ENCODE results near the gene GCDH.
"Not testable (repeated sequence)": the region's sequence is repeated elsewhere in the genome, so short reads cannot be mapped to it uniquely, and the experiment has no call there.

Gene GCDH

DNA sequence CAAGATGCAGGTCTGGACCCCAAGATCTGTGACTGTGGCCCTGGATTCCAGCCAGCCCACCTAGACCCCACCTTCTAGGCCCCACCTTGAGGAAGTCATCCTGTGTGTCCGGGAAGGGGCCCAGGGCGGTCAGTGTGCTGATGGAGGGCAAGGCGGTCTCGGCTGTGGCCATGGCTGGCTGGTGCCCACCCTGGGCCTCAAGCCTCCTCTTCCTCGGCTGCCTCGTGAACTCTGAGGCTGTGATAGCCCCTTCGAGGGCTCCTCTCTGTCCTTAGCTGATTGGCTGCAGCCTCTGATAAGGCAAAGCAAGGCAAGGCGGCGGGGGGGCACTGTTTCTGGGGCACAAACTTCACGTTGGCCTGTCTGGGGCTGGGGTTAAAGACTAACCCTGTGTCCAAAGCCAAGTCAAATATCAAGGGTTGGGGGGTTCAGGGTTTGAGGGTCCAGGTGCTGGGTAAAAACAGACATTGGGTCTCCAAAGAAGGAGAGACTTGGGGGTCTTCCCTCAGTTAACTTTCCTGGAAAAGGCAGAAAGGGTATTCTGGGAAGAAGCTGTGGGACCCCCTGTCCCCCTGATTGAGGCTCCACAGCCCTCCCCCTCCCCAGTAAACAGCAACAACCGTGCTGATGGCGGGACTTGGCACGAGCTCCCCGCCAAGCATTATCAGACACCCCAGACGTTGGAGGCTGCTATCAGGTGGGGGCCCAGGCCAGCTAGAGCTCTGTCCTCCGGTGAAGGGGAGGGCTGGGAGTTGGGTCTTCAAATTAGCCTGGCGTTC is 3.8 kb upstream of the GCDH start, which contains the start of gene KLF1:
Gene KLF1, minus strand, starts transcription at position 233 of the 779 bp plus-strand sequence. Its CDS starts 61 bp downstream, at position 172.
- Histone ChIP-seq H3K36me3 (replicated peaks; ENCODE audit: insufficient read depth, low read length) (no peaks in the 10 kb centered on the region), H3K9me3 (replicated peaks; ENCODE audit: insufficient read depth, low read length) (no peaks in the 10 kb centered on the region), H3K27me3 (replicated peaks; ENCODE audit: insufficient read depth, low read length) (no peaks in the 10 kb centered on the region), H3K4me1 (ENCODE audit: low read length) (peaks cover 16% of the 10 kb centered on the region), H3K4me2 (ENCODE audit: low read depth, low read length) (peak within 1 kb of the TSS; percentile 99), H3K9ac (ENCODE audit: low read length) (peak within 1 kb of the TSS; percentile 79; the same call in 1 of the 2 replicates), H3K9me2 (replicated peaks; ENCODE audit: insufficient read depth, low read length) (no peaks in the 10 kb centered on the region), H2AFZ (ENCODE audit: low read length) (peak within 1 kb of the TSS; percentile 93; the same call in 1 of the 2 replicates), H3F3A (ENCODE audit: insufficient read depth, low read length) (peaks cover 8% of the 10 kb centered on the region), H4K20me1 (ENCODE audit: insufficient read depth, low read length) (no peaks in the 10 kb centered on the region), H3K4me3 (ENCODE audit: low read length) (peak within 1 kb of the TSS; percentile 79), H3K79me2 (ENCODE audit: low read length) (peaks cover 14% of the 10 kb centered on the region), H3K27ac (ENCODE audit: low read length) (no peak within 1 kb of the TSS)
- DNase-seq, result no peak
- TF ChIP-seq EZH2 (optimal IDR thresholded peaks at IDR 0.05; ENCODE audit: low read depth, low read length), result no peak
- TF ChIP-seq, protein P1, sequence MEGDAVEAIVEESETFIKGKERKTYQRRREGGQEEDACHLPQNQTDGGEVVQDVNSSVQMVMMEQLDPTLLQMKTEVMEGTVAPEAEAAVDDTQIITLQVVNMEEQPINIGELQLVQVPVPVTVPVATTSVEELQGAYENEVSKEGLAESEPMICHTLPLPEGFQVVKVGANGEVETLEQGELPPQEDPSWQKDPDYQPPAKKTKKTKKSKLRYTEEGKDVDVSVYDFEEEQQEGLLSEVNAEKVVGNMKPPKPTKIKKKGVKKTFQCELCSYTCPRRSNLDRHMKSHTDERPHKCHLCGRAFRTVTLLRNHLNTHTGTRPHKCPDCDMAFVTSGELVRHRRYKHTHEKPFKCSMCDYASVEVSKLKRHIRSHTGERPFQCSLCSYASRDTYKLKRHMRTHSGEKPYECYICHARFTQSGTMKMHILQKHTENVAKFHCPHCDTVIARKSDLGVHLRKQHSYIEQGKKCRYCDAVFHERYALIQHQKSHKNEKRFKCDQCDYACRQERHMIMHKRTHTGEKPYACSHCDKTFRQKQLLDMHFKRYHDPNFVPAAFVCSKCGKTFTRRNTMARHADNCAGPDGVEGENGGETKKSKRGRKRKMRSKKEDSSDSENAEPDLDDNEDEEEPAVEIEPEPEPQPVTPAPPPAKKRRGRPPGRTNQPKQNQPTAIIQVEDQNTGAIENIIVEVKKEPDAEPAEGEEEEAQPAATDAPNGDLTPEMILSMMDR (IDR thresholded peaks at IDR 0.05; ENCODE audit: low read length), result no peak
- TF ChIP-seq EZH2phosphoT487 (IDR thresholded peaks at IDR 0.05; ENCODE audit: low read length), result no peak

DNA sequence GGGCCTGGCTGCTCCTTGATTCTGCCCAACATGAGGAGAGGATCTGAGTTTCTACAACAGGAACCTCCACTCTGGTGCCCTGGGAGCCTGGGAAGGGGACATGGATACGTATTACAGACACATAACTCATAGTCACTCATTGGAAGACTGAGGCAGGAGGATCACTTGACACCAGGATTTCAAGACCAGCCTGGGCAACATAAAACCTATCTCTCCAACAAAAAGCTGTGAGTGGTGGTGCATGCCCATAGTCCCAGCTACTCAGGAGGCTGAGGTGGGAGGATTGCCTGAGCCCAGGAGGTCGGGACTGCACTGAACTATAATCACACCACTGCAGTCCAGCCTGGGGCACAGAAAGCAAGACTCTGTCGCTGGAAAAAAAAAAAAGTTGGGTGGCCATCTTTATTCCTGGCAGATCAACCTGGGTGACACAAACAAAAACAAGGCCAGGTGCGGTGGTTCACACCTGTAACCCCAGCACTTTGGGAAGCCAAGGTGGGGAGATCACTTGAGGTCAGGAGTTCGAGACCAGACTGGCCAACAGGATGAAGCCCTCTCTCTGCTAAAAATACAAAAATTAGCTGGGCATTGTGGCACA is 2.9 kb upstream of the GCDH start:
- Histone ChIP-seq H4K20me1 (ENCODE audit: insufficient read depth, low read length) (no peaks in the 10 kb centered on the region), H3K4me3 (ENCODE audit: low read length) (no peak overlapping the region), H3K4me2 (ENCODE audit: low read depth, low read length) (no peak overlapping the region), H3K9ac (ENCODE audit: low read length) (no peak overlapping the region), H3F3A (ENCODE audit: insufficient read depth, low read length) (peaks cover 8% of the 10 kb centered on the region), H3K9me2 (replicated peaks; ENCODE audit: insufficient read depth, low read length) (no peaks in the 10 kb centered on the region), H3K27ac (ENCODE audit: low read length) (no peak overlapping the region), H3K27me3 (replicated peaks; ENCODE audit: insufficient read depth, low read length) (no peaks in the 10 kb centered on the region), H3K79me2 (ENCODE audit: low read length) (peaks cover 15% of the 10 kb centered on the region), H3K4me1 (ENCODE audit: low read length) (peaks cover 17% of the 10 kb centered on the region), H3K9me3 (replicated peaks; ENCODE audit: insufficient read depth, low read length) (no peaks in the 10 kb centered on the region), H3K36me3 (replicated peaks; ENCODE audit: insufficient read depth, low read length) (no peaks in the 10 kb centered on the region), H2AFZ (ENCODE audit: low read length) (no peak overlapping the region)
- TF ChIP-seq, protein P1 (IDR thresholded peaks at IDR 0.05; ENCODE audit: low read length), result no peak
- no peak for TF ChIP-seq EZH2phosphoT487 (IDR thresholded peaks at IDR 0.05; ENCODE audit: low read length)
- TF ChIP-seq EZH2 (optimal IDR thresholded peaks at IDR 0.05; ENCODE audit: low read depth, low read length), result no peak
- DNase-seq, result no peak

DNA sequence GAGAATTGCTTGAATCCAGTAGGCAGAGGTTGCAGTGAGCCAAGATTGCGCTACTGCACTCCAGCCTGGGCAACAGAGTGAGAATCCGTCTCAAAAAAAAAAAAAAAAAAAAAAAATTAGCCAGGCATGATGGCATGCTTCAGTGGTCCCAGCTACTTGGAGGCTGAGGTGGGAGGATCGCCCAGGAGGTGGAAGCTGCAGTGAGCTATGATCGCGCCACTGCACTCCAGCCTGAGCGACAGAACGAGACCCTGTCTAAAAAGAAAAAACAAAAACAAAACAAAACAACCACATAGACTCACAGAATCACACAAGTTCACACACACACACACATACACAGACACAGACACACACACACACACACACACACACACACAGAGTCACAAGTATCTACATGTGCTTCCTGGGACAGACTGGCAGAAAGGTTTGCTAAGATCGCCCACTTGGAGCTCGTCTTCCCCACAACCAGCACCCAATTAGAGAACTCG is 617 bp upstream of the GCDH start:
- H3K4me3 ChIP-seq (ENCODE audit: low read length), result peak overlapping the region; percentile 47
- H3K9ac ChIP-seq (ENCODE audit: low read length), result peak overlapping the region; percentile 12; the same call in 1 of the 2 replicates
- H3K9me3 ChIP-seq (replicated peaks; ENCODE audit: insufficient read depth, low read length); H3F3A ChIP-seq (ENCODE audit: insufficient read depth, low read length); H3K27me3 ChIP-seq (replicated peaks; ENCODE audit: insufficient read depth, low read length); H3K36me3 ChIP-seq (replicated peaks; ENCODE audit: insufficient read depth, low read length); DNase-seq; H4K20me1 ChIP-seq (ENCODE audit: insufficient read depth, low read length); H3K9me2 ChIP-seq (replicated peaks; ENCODE audit: insufficient read depth, low read length): not testable (repeated sequence)
- H3K4me1 ChIP-seq (ENCODE audit: low read length), result peaks cover 11% of the 10 kb centered on the region
- H3K27ac ChIP-seq (ENCODE audit: low read length), result peak overlapping the region; percentile 18; the same call in 1 of the 2 replicates
- peaks cover 20% of the 10 kb centered on the region for H3K79me2 ChIP-seq (ENCODE audit: low read length)
- H3K4me2 ChIP-seq (ENCODE audit: low read depth, low read length), result peak overlapping the region; percentile 80
- H2AFZ ChIP-seq (ENCODE audit: low read length), result peak overlapping the region; percentile 66; the same call in 1 of the 2 replicates

Measured in MM.1S (cell line).